ENCODE results near the gene ACBD4. TPM values are rescaled to one million over a fixed set of nuclear protein-coding genes. Genes with fewer than 3 reads are reported as not detected.
A peak's percentile ranks its signal among the peaks of the same experiment; 100 is the strongest.

ACBD4 gene
- total RNA-seq, 6 experiments from 2014 or later: 5.0 to 8.0 (median 6.5) TPM

DNA sequence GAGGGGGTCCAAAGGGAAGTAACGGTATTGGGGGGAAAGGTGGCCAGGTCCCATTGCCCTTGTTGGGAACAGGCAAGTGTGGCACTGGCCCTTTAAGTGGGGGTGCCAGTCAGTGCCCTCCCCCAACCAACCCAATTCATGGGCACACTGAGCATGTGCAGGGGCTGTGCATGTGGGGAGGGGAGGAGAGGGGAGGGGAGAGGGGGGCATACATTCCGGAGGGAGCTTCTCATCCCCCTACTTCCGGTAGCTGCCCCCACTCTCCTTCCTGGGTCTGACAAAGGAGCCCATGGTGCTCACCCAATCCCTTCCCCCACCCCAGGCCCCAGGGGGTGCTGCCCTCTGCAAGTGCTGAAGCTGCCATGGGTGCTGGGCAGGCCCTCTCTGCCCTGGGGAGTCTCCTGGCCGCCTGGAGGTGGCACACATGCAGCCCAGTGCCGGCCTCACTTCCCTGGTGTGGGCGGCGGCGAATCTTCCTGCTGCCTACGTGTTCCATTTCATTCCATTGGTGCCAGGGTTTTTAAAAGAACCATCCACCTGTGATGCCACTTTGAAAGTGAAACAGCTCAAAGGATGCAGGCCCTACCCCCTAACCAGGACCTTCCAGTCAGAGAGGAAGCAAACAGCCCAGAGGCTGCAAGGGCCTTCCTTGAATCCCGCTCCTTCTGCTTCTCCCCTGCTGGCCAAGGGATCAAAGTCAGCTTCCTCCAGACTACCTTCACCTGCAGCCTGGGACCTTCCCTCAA lies 37.2 kb downstream of the ACBD4 start:
- H3K27ac Mint-ChIP-seq: peak overlapping the region; percentile 99
- H3K4me3 Mint-ChIP-seq: peak overlapping the region; percentile 76
- DNase-seq: peak; percentile 49
- peaks cover 14% of the 10 kb centered on the region; the same call in 1 of the 2 replicates for H3K36me3 Mint-ChIP-seq (ENCODE audit: low read depth)
- no peaks in the 10 kb centered on the region for H3K9me3 Mint-ChIP-seq
- peaks cover 42% of the 10 kb centered on the region for H3K4me1 Mint-ChIP-seq (ENCODE audit: low read depth)
- no peaks in the 10 kb centered on the region for H3K27me3 Mint-ChIP-seq (ENCODE audit: insufficient read depth)
- no peak; the same call in 1 of the 2 replicates for TF ChIP-seq CTCF (IDR thresholded peaks at IDR 0.05)

DNA sequence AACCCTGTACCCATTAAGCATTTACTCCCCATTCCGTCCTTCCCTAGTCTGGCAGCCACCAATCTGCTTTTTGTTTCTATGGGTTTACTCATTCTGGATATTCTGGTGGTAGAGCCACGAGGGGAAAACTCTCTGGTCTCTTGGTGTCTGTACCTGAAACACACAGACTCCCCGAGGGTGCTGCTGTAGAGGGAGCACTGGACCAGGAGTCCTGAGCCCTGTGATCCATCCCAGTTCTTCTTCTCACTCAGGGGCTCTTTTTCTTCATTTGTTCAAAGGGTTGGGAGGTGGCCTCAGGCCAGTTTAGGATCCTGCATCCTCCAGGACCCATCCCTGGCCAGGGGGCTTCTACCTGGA lies 40.2 kb downstream of the ACBD4 start:
- H3K36me3 Mint-ChIP-seq (ENCODE audit: low read depth): 0 out of 2 replicates have a peak, but pooled peaks cover 1% of the 10 kb centered on the region
- no peak for DNase-seq
- H3K9me3 Mint-ChIP-seq: no peaks in the 10 kb centered on the region
- no peak overlapping the region for H3K4me3 Mint-ChIP-seq
- TF ChIP-seq CTCF (IDR thresholded peaks at IDR 0.05): no peak
- peaks cover 35% of the 10 kb centered on the region for H3K4me1 Mint-ChIP-seq (ENCODE audit: low read depth)
- peak overlapping the region; percentile 75 for H3K27ac Mint-ChIP-seq
- H3K27me3 Mint-ChIP-seq (ENCODE audit: insufficient read depth): no peaks in the 10 kb centered on the region

DNA sequence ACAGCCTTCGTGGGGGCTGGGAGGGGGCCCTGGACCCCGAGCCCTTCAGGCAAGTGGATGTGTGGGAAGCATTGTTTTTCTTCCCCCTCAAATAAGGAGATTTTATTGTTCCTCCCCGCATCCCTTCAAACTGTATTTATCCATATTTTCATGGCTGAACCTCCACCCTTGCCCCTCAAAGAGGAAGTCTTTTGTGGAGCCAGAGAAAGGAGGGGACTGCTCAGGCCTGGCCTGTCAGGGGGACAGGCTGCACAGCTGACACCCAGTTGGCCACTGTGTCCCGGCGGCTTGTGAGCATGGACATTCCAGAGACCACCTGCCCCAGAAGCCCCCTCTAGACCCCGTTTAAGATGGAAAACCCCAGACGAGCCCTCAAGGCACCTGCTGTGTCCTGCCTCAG lies 42.1 kb downstream of the ACBD4 start:
- no peaks in the 10 kb centered on the region for H3K9me3 Mint-ChIP-seq
- TF ChIP-seq CTCF (IDR thresholded peaks at IDR 0.05): no peak
- H3K4me1 Mint-ChIP-seq (ENCODE audit: low read depth): peaks cover 19% of the 10 kb centered on the region
- H3K36me3 Mint-ChIP-seq (ENCODE audit: low read depth): no peaks in the 10 kb centered on the region
- no peaks in the 10 kb centered on the region for H3K27me3 Mint-ChIP-seq (ENCODE audit: insufficient read depth)
- no peak for DNase-seq
- no peak overlapping the region for H3K27ac Mint-ChIP-seq
- no peak overlapping the region for H3K4me3 Mint-ChIP-seq

- no peak for DNase-seq
- H3K4me3 Mint-ChIP-seq: no peak overlapping the region
- no peak overlapping the region for H3K27ac Mint-ChIP-seq
- no peaks in the 10 kb centered on the region for H3K4me1 Mint-ChIP-seq (ENCODE audit: low read depth)
- peaks cover 2% of the 10 kb centered on the region; the same call in 1 of the 2 replicates for H3K27me3 Mint-ChIP-seq (ENCODE audit: insufficient read depth)
- no peaks in the 10 kb centered on the region for H3K9me3 Mint-ChIP-seq
- no peaks in the 10 kb centered on the region for H3K36me3 Mint-ChIP-seq (ENCODE audit: low read depth)
- no peak for TF ChIP-seq CTCF (IDR thresholded peaks at IDR 0.05)
Measured at GRCh38 chr17:45184144-45184543, 48.7 kb downstream of the ACBD4 start.

DNA sequence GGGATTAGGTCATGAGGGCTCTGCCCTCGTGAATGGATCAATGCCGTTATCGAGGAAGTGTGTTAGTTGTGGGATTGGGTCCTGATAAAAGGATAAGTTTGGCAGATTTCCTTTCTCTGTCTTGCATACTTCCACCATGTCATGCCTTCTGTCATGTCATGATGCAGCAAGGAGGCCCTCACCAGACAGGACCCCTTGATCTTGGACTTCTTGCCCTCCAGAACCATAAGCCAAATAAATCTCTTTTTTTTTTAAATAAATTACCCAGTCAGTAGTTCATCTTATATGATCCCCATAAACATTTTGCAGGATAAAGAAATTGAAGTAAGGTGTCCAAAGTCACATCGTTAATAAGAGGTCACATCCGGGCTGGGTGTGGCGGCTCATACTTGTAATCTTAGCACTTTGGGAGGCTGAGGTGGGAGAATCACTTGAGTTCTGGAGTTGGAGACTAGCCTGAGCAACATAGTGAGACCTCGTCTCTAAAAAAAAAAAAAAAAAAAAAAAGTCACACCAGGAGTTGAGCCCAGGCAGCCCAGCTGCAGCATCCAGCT lies 51.4 kb downstream of the ACBD4 start:
- Mint-ChIP-seq H3K27ac (no peak overlapping the region), H3K4me1 (ENCODE audit: low read depth) (no peaks in the 10 kb centered on the region), H3K4me3 (no peak overlapping the region), H3K9me3 (no peaks in the 10 kb centered on the region), H3K27me3 (ENCODE audit: insufficient read depth) (peaks cover 2% of the 10 kb centered on the region), H3K36me3 (ENCODE audit: low read depth) (no peaks in the 10 kb centered on the region)
- no peak for DNase-seq
- no peak for TF ChIP-seq CTCF (IDR thresholded peaks at IDR 0.05)
